Kidney epithelial cell (primary cell): ENCODE results near the gene RTN4R. TPM values are rescaled to one million over a fixed set of nuclear protein-coding genes. Genes with fewer than 3 reads are reported as not detected.

ENCODE experiments used
- DNase-seq: peaks from one replicate; pipeline ENCODE4 v3.0.0-alpha.2; 2010; ENCODE audit warnings: low read depth
- H3K27me3 ChIP-seq: 2 replicates; pipeline ENCODE4 v1.6.0; 2011; ENCODE audit warnings: low read length; ENCODE audit not compliant: control insufficient read depth, insufficient read depth
- H3K36me3 ChIP-seq: 2 replicates; pipeline ENCODE4 v1.5.1; 2011; ENCODE audit warnings: low read length; ENCODE audit not compliant: control insufficient read depth, insufficient read depth
- H3K4me3 ChIP-seq: 2 replicates; pipeline ENCODE4 v1.5.1; 2011; ENCODE audit warnings: low read depth, mild to moderate bottlenecking, control low read depth, low read length
- CTCF ChIP-seq: IDR thresholded peaks from 2 replicates; pipeline ENCODE4 v1.5.1; 2011; ENCODE audit warnings: mild to moderate bottlenecking, moderate library complexity, low read length, control low read depth, inconsistent platforms; ENCODE audit not compliant: insufficient read depth, poor library complexity, severe bottlenecking
- total RNA-seq: library from RNA; depleted of rRNA; stranded (reverse); fragments of >200 nt; gene quantifications from 2 replicates; pipeline ENCODE4 v1.2.3, GENCODE V29; 2015

Gene RTN4R
- total RNA-seq, 1 donor from 2014 or later = 18.2 TPM

GRCh38 chr22:20228939-20229272 is 39.2 kb downstream of the RTN4R start:
- DNase-seq = no peak
- no peaks in the 10 kb centered on the region for H3K36me3 ChIP-seq
- peaks cover 46% of the 10 kb centered on the region for H3K27me3 ChIP-seq
- no peak for TF ChIP-seq CTCF
- no peak overlapping the region for H3K4me3 ChIP-seq

GRCh38 chr22:20228055-20228938 is 39.8 kb downstream of the RTN4R start:
- no peak overlapping the region for H3K4me3 ChIP-seq
- H3K36me3 ChIP-seq = no peaks in the 10 kb centered on the region
- H3K27me3 ChIP-seq = peaks cover 52% of the 10 kb centered on the region
- no peak for DNase-seq
- TF ChIP-seq CTCF = no peak

- TF ChIP-seq CTCF = no peak
- Histone ChIP-seq H3K36me3 (no peaks in the 10 kb centered on the region), H3K27me3 (peaks cover 57% of the 10 kb centered on the region), H3K4me3 (no peak overlapping the region)
- DNase-seq = no peak
These were observed 40.8 kb downstream of the RTN4R start for GRCh38 chr22:20227363-20227762.

- no peak for DNase-seq
- peaks cover 57% of the 10 kb centered on the region for H3K27me3 ChIP-seq
- no peak overlapping the region for H3K4me3 ChIP-seq
- no peaks in the 10 kb centered on the region for H3K36me3 ChIP-seq
- no peak for TF ChIP-seq CTCF
These were observed 41.3 kb downstream of the RTN4R start for GRCh38 chr22:20226760-20227350.

- Histone ChIP-seq H3K4me3 (no peak overlapping the region), H3K27me3 (peaks cover 53% of the 10 kb centered on the region), H3K36me3 (no peaks in the 10 kb centered on the region)
- no peak for TF ChIP-seq CTCF
- DNase-seq = no peak
These were observed 41.9 kb downstream of the RTN4R start for GRCh38 chr22:20226077-20226716.
